Measurements from ENCODE around the gene TTK.
"Not testable (repeated sequence)": the region's sequence is repeated elsewhere in the genome, so short reads cannot be mapped to it uniquely, and the experiment has no call there.

The TTK gene

GRCh38 chr6:80028589-80028988 lies 24.1 kb downstream of the TTK start:
- H3K4me3 ChIP-seq (ENCODE audit: low read depth, low read length) = no peak overlapping the region
- H3K79me2 ChIP-seq = no peaks in the 10 kb centered on the region
- H3K36me3 ChIP-seq (ENCODE audit: control insufficient read depth, insufficient read depth, low read length) = no peaks in the 10 kb centered on the region
- H3K27me3 ChIP-seq (ENCODE audit: control insufficient read depth, insufficient read depth, low read length) = no peaks in the 10 kb centered on the region
- no peaks in the 10 kb centered on the region for H3K9me3 ChIP-seq (ENCODE audit: control insufficient read depth, low read length)
- no peak overlapping the region for H3K4me2 ChIP-seq (ENCODE audit: low read length)
- no peak overlapping the region for H3K9ac ChIP-seq
- H3K4me1 ChIP-seq = no peaks in the 10 kb centered on the region
- no peak overlapping the region for H3K27ac ChIP-seq
- no peak overlapping the region for H2AFZ ChIP-seq
- TF ChIP-seq CTCF (IDR thresholded peaks at IDR 0.05) = no peak

- H2AFZ ChIP-seq = no peak overlapping the region
- no peak overlapping the region for H3K9ac ChIP-seq
- H3K9me3 ChIP-seq (ENCODE audit: control insufficient read depth, low read length) = no peaks in the 10 kb centered on the region
- H3K36me3 ChIP-seq (ENCODE audit: control insufficient read depth, insufficient read depth, low read length) = no peaks in the 10 kb centered on the region
- H3K27ac ChIP-seq = no peak overlapping the region
- H3K27me3 ChIP-seq (ENCODE audit: control insufficient read depth, insufficient read depth, low read length) = no peaks in the 10 kb centered on the region
- no peak overlapping the region for H3K4me3 ChIP-seq (ENCODE audit: low read depth, low read length)
- no peaks in the 10 kb centered on the region for H3K4me1 ChIP-seq
- no peak for TF ChIP-seq CTCF (IDR thresholded peaks at IDR 0.05)
- H3K79me2 ChIP-seq = no peaks in the 10 kb centered on the region
- H3K4me2 ChIP-seq (ENCODE audit: low read length) = no peak overlapping the region
Measured at GRCh38 chr6:80029470-80029869, 25.0 kb downstream of the TTK start.

- not testable (repeated sequence) for H3K4me2 ChIP-seq (ENCODE audit: low read length); H3K79me2 ChIP-seq; H3K4me1 ChIP-seq; H3K9me3 ChIP-seq (ENCODE audit: control insufficient read depth, low read length); H2AFZ ChIP-seq; H3K4me3 ChIP-seq (ENCODE audit: low read depth, low read length); H3K9ac ChIP-seq; H3K27me3 ChIP-seq (ENCODE audit: control insufficient read depth, insufficient read depth, low read length); H3K36me3 ChIP-seq (ENCODE audit: control insufficient read depth, insufficient read depth, low read length); H3K27ac ChIP-seq
Measured at GRCh38 chr6:80048220-80048619, 43.8 kb downstream of the TTK start.

- H2AFZ ChIP-seq = no peak overlapping the region
- H3K9ac ChIP-seq = no peak overlapping the region
- no peak overlapping the region for H3K27ac ChIP-seq
- no peak for TF ChIP-seq CTCF (IDR thresholded peaks at IDR 0.05)
- H3K27me3 ChIP-seq (ENCODE audit: control insufficient read depth, insufficient read depth, low read length) = no peaks in the 10 kb centered on the region
- no peaks in the 10 kb centered on the region for H3K9me3 ChIP-seq (ENCODE audit: control insufficient read depth, low read length)
- no peaks in the 10 kb centered on the region for H3K36me3 ChIP-seq (ENCODE audit: control insufficient read depth, insufficient read depth, low read length)
- no peak overlapping the region for H3K4me3 ChIP-seq (ENCODE audit: low read depth, low read length)
- H3K4me2 ChIP-seq (ENCODE audit: low read length) = no peak overlapping the region
- no peaks in the 10 kb centered on the region for H3K79me2 ChIP-seq
- peaks cover 4% of the 10 kb centered on the region for H3K4me1 ChIP-seq
Measured at GRCh38 chr6:80060774-80061173, 56.3 kb downstream of the TTK start.

- H3K79me2 ChIP-seq; H2AFZ ChIP-seq; H3K9ac ChIP-seq; H3K9me3 ChIP-seq (ENCODE audit: control insufficient read depth, low read length); H3K27ac ChIP-seq; H3K36me3 ChIP-seq (ENCODE audit: control insufficient read depth, insufficient read depth, low read length); H3K4me1 ChIP-seq; H3K27me3 ChIP-seq (ENCODE audit: control insufficient read depth, insufficient read depth, low read length); H3K4me3 ChIP-seq (ENCODE audit: low read depth, low read length); H3K4me2 ChIP-seq (ENCODE audit: low read length): not testable (repeated sequence)
Measured at GRCh38 chr6:80068146-80068545, 63.7 kb downstream of the TTK start.

GRCh38 chr6:80070431-80070830 lies 66.0 kb downstream of the TTK start:
- H3K9me3 ChIP-seq (ENCODE audit: control insufficient read depth, low read length); H3K9ac ChIP-seq; H3K27ac ChIP-seq; H3K79me2 ChIP-seq; H2AFZ ChIP-seq; H3K4me1 ChIP-seq; H3K36me3 ChIP-seq (ENCODE audit: control insufficient read depth, insufficient read depth, low read length); H3K27me3 ChIP-seq (ENCODE audit: control insufficient read depth, insufficient read depth, low read length); H3K4me2 ChIP-seq (ENCODE audit: low read length); H3K4me3 ChIP-seq (ENCODE audit: low read depth, low read length): not testable (repeated sequence)
